ENCODE data around the gene PRPF6. TPM values are rescaled to one million over a fixed set of nuclear protein-coding genes. Genes with fewer than 3 reads are reported as not detected.
A peak's percentile ranks its signal among the peaks of the same experiment; 100 is the strongest.

PRPF6 gene
- total and polyA plus RNA-seq, 10 donors = 39.9 to 71.1 (median 60.8) TPM

DNA sequence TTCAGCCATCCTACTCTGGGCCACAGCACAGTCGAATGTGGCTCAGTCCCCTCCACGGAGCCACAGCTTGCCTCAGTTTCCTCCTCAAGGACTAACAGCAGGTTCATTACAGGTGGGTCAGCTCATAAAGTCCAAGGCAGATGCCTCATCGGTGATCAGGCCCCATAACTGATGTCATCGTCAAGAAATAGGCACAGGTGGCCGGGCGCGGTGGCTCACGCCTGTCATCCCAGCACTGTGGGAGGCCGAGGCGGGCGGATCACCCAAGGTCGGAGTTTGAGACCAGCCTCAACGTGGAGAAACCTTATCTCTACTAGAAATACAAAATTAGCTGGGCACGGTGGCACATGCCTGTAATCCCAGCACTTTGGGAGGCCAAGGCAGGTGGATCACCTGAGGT, 28.2 kb upstream of the PRPF6 start:
- no peak overlapping the region for H3K4me3 ChIP-seq
- intact Hi-C loops (cut with DNase I; ENCODE audit: low total_unique reads) = no loop called here
- H3K4me1 ChIP-seq = peaks cover 67 to 96% (median 91%) of the 10 kb centered on the region in 6 donors
- no peak for TF ChIP-seq POLR2AphosphoS5 (IDR thresholded peaks at IDR 0.05)
- no peak for TF ChIP-seq CTCF (IDR thresholded peaks at IDR 0.05 in 8 of 11, conservative IDR thresholded peaks at IDR 0.05 in 3 of 11)
- TF ChIP-seq POLR2A (IDR thresholded peaks at IDR 0.05) = no peak
- no peak for DNase-seq
- H3K27me3 ChIP-seq (replicated peaks in 1 of 7) = no peaks in the 10 kb centered on the region
- H3K9me3 ChIP-seq = no peaks in the 10 kb centered on the region
- peaks cover 0 to 25% (median 0%) of the 10 kb centered on the region in 6 donors for H3K36me3 ChIP-seq
- WGBS, 5 donors = 79 to 91% (median 89%) methylated on average over 12 to 14 of the region's 14 CpGs
- peak overlapping the region in 3 of 8 donors; percentile 51 to 90 (median 84) for H3K27ac ChIP-seq

DNA sequence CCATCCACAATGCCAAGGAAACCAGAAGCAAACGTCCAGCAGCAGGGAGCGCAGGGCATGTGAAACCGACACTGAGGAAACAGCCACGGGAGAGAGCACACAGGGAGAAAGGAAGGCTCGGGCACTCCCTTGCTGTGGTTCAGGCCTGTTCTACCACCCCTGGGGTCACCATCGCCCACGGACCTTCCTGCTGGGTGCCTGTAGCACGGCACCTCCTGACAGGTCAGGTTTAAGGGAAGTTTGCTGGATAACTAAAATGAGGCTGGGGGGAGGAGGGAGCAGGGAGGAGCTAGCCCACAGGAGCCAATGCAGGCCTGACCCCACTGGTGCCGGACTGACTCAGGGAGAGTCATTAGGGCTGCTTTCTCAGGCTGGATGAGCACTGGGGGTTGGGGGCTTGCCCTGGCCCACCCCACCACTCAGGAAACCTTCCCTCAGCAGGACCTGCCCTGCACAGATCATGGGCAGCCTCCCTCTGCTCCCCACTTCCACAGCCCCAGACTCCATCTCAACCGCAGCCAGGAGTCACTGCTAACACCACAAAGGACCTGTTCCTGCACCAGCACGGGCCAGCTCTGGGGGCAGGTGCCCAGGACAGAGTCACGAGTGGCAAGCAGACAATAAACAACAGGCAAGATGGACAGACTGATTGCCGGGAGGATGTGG, 27.0 kb upstream of the PRPF6 start:
- intact Hi-C loops (cut with DNase I; ENCODE audit: low total_unique reads) = no loop called here
- DNase-seq = peak; percentile 76

DNA sequence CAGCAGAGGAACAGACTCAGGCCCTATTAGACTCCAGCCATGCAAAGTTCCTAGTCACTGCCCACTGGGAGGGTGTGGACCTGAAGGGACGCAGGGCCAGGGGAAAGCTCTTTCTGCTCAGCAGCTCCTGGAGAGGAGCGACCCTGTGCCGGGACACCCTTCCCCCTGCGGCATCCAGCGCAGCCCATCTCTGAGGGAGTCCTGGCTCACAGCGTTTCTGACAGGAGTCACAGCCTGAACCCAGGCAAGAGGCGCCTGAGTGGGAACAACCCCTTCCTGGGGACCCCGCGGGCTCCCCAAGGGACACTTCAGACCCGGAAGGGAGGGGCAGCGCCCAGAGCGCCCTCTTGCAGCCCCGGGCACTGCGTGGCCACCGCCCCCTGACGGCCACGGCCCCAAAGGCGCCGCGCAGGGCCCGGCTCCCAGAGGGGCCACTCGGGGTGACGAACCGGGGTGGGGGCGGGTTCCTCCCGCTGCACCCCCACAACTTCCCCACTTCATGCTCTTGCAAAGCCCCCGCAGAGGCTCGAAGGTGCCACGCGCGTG, 25.6 kb upstream of the PRPF6 start:
- Histone ChIP-seq H3K4me1 (peaks cover 45 to 78% (median 70%) of the 10 kb centered on the region in 6 donors), H3K27me3 (replicated peaks in 1 of 7) (no peaks in the 10 kb centered on the region), H3K4me3 (peak overlapping the region; percentile 89 to 99 (median 95)), H3K36me3 (peaks cover 0 to 45% (median 13%) of the 10 kb centered on the region in 6 donors), H3K9me3 (no peaks in the 10 kb centered on the region), H3K27ac (peak overlapping the region; percentile 86 to 96 (median 92))
- intact Hi-C loops (cut with DNase I; ENCODE audit: low total_unique reads) = no loop called here
- no peak for TF ChIP-seq POLR2A (IDR thresholded peaks at IDR 0.05)
- TF ChIP-seq CTCF (IDR thresholded peaks at IDR 0.05 in 8 of 11, conservative IDR thresholded peaks at IDR 0.05 in 3 of 11) = peak in 6 of 11 experiments; percentile 27 to 60 (median 52)
- no peak for TF ChIP-seq POLR2AphosphoS5 (IDR thresholded peaks at IDR 0.05)
- WGBS, 5 donors = 0 to 1% (median 1%) methylated on average over 1 to 31 of the region's 31 CpGs
- no peak for DNase-seq

More for the DNA sequence above, 27.0 kb upstream of the PRPF6 start:
- 53 to 71% (median 65%) methylated on average over 11 to 13 of the region's 13 CpGs for WGBS, 5 donors
- peak overlapping the region in 4 of 8 donors; percentile 92 to 96 (median 92) for H3K27ac ChIP-seq
- peaks cover 60 to 92% (median 85%) of the 10 kb centered on the region in 6 donors for H3K4me1 ChIP-seq
- H3K36me3 ChIP-seq = peaks cover 0 to 30% (median 1%) of the 10 kb centered on the region in 6 donors
- H3K27me3 ChIP-seq (replicated peaks in 1 of 7) = no peaks in the 10 kb centered on the region
- H3K4me3 ChIP-seq = peak overlapping the region in 3 of 8 donors; percentile 89 to 99 (median 94)
- TF ChIP-seq POLR2A (IDR thresholded peaks at IDR 0.05) (no peak), CTCF (IDR thresholded peaks at IDR 0.05 in 8 of 11, conservative IDR thresholded peaks at IDR 0.05 in 3 of 11) (no peak), POLR2AphosphoS5 (IDR thresholded peaks at IDR 0.05) (peak in 1 of 3 donors; percentile 12)
- H3K9me3 ChIP-seq = no peaks in the 10 kb centered on the region

All from spleen (tissue), 11 donors.